ENCODE data around the gene CALML6. TPM values are rescaled to one million over a fixed set of nuclear protein-coding genes. Genes with fewer than 3 reads are reported as not detected.

CALML6 gene
- total and polyA plus RNA-seq, 2 of the 4 experiments (the other 2 are of a cell fraction): 0.91 TPM; not detected in 1

DNA sequence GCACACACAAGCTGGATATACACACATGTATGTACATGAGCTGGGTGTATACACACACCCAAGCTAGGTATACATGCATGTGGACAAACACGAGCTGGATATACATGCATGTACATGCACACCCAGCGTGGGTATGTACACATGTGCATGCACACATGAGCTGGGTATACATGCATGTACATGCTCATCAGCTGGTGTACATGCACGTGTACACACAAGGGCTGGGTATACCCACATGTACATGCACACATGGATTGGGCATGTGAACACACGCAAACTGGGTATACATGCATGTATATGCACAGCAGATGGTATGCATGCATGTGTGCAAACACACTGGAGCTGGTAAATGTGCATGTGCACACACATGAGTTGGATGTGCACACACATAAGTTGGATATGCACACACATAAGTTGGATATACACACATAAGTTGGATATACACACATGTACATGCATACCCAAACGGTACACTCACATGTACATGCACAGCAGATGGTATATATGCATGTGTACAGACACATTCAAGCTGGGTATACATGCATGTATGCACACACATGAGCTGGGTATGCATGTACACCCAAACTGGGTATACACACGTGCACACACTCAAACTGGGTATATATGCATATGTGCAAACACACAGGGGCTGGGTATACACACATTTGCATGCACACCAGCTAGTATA is 16.7 kb upstream of the CALML6 start:
- no peak overlapping the region for H3K4ac ChIP-seq (ENCODE audit: low read depth, low read length)
- TF ChIP-seq CTCF (conservative IDR thresholded peaks at IDR 0.05; ENCODE audit: low read depth, low read length): no peak
- TF ChIP-seq RCOR1 (IDR thresholded peaks at IDR 0.05; ENCODE audit: insufficient replicate concordance, low read length): no peak
- TF ChIP-seq USF2 (IDR thresholded peaks at IDR 0.05; ENCODE audit: low read depth, low read length): no peak
- TF ChIP-seq SMC3 (IDR thresholded peaks at IDR 0.05; ENCODE audit: low read depth, low read length): no peak
- no peak for TF ChIP-seq RFX5 (IDR thresholded peaks at IDR 0.05; ENCODE audit: low read depth, low read length)
- no peak for TF ChIP-seq ELK1 (IDR thresholded peaks at IDR 0.05; ENCODE audit: borderline replicate concordance, low read depth, low read length)
- TF ChIP-seq CHD1 (IDR thresholded peaks at IDR 0.05; ENCODE audit: low read depth, low read length): no peak
- TF ChIP-seq POLR2A (IDR thresholded peaks at IDR 0.05; ENCODE audit: low read depth, low read length): no peak
- no peak for TF ChIP-seq MAFK (IDR thresholded peaks at IDR 0.05; ENCODE audit: low read depth, low read length)
- no peak for TF ChIP-seq MXI1 (IDR thresholded peaks at IDR 0.05; ENCODE audit: borderline replicate concordance, low read depth, low read length)
- no peak for TF ChIP-seq CEBPB (IDR thresholded peaks at IDR 0.05; ENCODE audit: low read depth, low read length)
- no peak for TF ChIP-seq BHLHE40 (IDR thresholded peaks at IDR 0.05; ENCODE audit: low read depth, low read length)
- H2AK9ac ChIP-seq (replicated peaks; ENCODE audit: low read depth, low read length, poor library complexity): no peak overlapping the region
- no peak overlapping the region for H3K4me3 ChIP-seq (ENCODE audit: insufficient read depth, low read depth, low read length)
- no peak overlapping the region for H2AK5ac ChIP-seq (ENCODE audit: low read depth, low read length)
- no peaks in the 10 kb centered on the region for H3K79me1 ChIP-seq (ENCODE audit: low read depth in 1 of 2, low read length in 2 of 2)
- H2AFZ ChIP-seq (replicated peaks; ENCODE audit: low read length, poor library complexity): no peak overlapping the region
- H4K20me1 ChIP-seq (ENCODE audit: insufficient read depth, low read length): no peaks in the 10 kb centered on the region
- H4K5ac ChIP-seq (ENCODE audit: low read depth, low read length): no peak overlapping the region
- H3K9me3 ChIP-seq (ENCODE audit: control insufficient read depth, insufficient read depth, low read length): peaks cover 3% of the 10 kb centered on the region; the same call in 1 of the 2 replicates
- in situ Hi-C loops (cut with MboI; ENCODE audit: low sequenced_read_pairs) (no loop called here), intact Hi-C loops (cut with micrococcal nuclease) (no loop called here), dilution Hi-C loops (cut with HindIII; ENCODE audit: low sequenced_read_pairs, unreplicated experiment) (no loop called here)
- H3K9ac ChIP-seq (ENCODE audit: low read depth, low read length): no peak overlapping the region
- H4K8ac ChIP-seq (ENCODE audit: low read depth in 2 of 2, low read length in 2 of 2): no peak overlapping the region
- BruUV-seq (replicated peaks): no TSS peak
- ChIA-PET POLR2A (ENCODE audit: unreplicated experiment) (no interaction called here), CTCF (no interaction called here)
- ATAC-seq (ENCODE audit: low read depth): no peak
- H2BK20ac ChIP-seq (ENCODE audit: low read depth, low read length): no peak overlapping the region
- H3K4me1 ChIP-seq (ENCODE audit: control insufficient read depth, insufficient read depth, low read length): no peaks in the 10 kb centered on the region
- H3K56ac ChIP-seq (ENCODE audit: extremely low read depth, insufficient read depth, low read length): no peak overlapping the region
- 72% methylated on average over 4 of the region's 6 CpGs; no CpG with 5 or more reads in 1 of the 2 experiments for WGBS, 2 experiments (ENCODE audit: extremely low coverage in 2 of 2, insufficient read length in 1 of 2)
- H2BK120ac ChIP-seq (ENCODE audit: low read depth, low read length): no peak overlapping the region
- no peak overlapping the region for H3K4me2 ChIP-seq (ENCODE audit: low read depth, low read length)
- H2BK5ac ChIP-seq (ENCODE audit: low read depth, low read length, poor library complexity, severe bottlenecking): no peak overlapping the region
- no peak overlapping the region for H3K18ac ChIP-seq (ENCODE audit: low read depth, low read length)
- DNase-seq: no peak
- H2BK15ac ChIP-seq (ENCODE audit: low read depth, low read length): no peak overlapping the region
- H3K36me3 ChIP-seq (ENCODE audit: control insufficient read depth, insufficient read depth, low read length): no peaks in the 10 kb centered on the region
- H3K27me3 ChIP-seq (ENCODE audit: control insufficient read depth, insufficient read depth, low read length): peaks cover 2% of the 10 kb centered on the region; the same call in 1 of the 2 replicates
- no peak overlapping the region for H3K14ac ChIP-seq (replicated peaks; ENCODE audit: low read depth, low read length)
- H4K91ac ChIP-seq (ENCODE audit: insufficient read depth, low read depth, low read length): no peak overlapping the region
- peaks cover 2% of the 10 kb centered on the region for H3K9me1 ChIP-seq (ENCODE audit: insufficient read depth, low read length)
- H3K27ac ChIP-seq (ENCODE audit: insufficient read depth, low read length): no peak overlapping the region
- H3K23ac ChIP-seq (ENCODE audit: low read depth, low read length): no peak overlapping the region

All from IMR-90 (cell line).